Medulla oblongata (tissue), 1 donor: ENCODE results near the gene DFFB.
"Not testable (repeated sequence)": the region's sequence is repeated elsewhere in the genome, so short reads cannot be mapped to it uniquely, and the experiment has no call there.

Source experiments
- DNase-seq: peaks from one replicate; pipeline ENCODE4 v3.0.0-alpha.2; 2015; ENCODE audit errors: extremely low spot score

The DFFB gene

GRCh38 chr1:3856923-3857790 lies at the start of gene DFFB, which contains the start of gene CEP104:
Gene DFFB (plus strand): TSS chr1:3857476. CDS start chr1:3857604, 128 bp downstream.
Gene CEP104 (minus strand): TSS chr1:3857211. CDS start chr1:3852407, 4,804 bp downstream.
- DNase-seq: peak; percentile 91

GRCh38 chr1:3807769-3808168 lies 49.5 kb upstream of the DFFB start:
- no peak for DNase-seq

- no peak for DNase-seq
Observed at GRCh38 chr1:3809680-3810079, 47.6 kb upstream of the DFFB start.

- not testable (repeated sequence) for DNase-seq
Observed at GRCh38 chr1:3810149-3810761, 47.0 kb upstream of the DFFB start.

GRCh38 chr1:3811595-3811911 lies 45.7 kb upstream of the DFFB start:
- no peak for DNase-seq

GRCh38 chr1:3814065-3814464 lies 43.2 kb upstream of the DFFB start:
- no peak for DNase-seq

- no peak for DNase-seq
Observed at GRCh38 chr1:3814771-3815561, 42.3 kb upstream of the DFFB start.

GRCh38 chr1:3816331-3817137 lies 40.7 kb upstream of the DFFB start:
- DNase-seq: no peak

- no peak for DNase-seq
Observed at GRCh38 chr1:3817138-3817740, 40.0 kb upstream of the DFFB start.

GRCh38 chr1:3817821-3818597 lies 39.3 kb upstream of the DFFB start:
- no peak for DNase-seq

- DNase-seq: no peak
Observed at GRCh38 chr1:3819771-3820200, 37.5 kb upstream of the DFFB start.

GRCh38 chr1:3820316-3820715 lies 37.0 kb upstream of the DFFB start:
- DNase-seq: no peak

GRCh38 chr1:3821004-3821403 lies 36.3 kb upstream of the DFFB start:
- peak; percentile 42 for DNase-seq

GRCh38 chr1:3821447-3821846 lies 35.8 kb upstream of the DFFB start:
- DNase-seq: no peak

- DNase-seq: no peak
Observed at GRCh38 chr1:3821908-3822307, 35.4 kb upstream of the DFFB start.

GRCh38 chr1:3822421-3822820 lies 34.9 kb upstream of the DFFB start:
- no peak for DNase-seq

GRCh38 chr1:3824650-3825049 lies 32.6 kb upstream of the DFFB start:
- DNase-seq: no peak

- DNase-seq: no peak
Observed at GRCh38 chr1:3825356-3825755, 31.9 kb upstream of the DFFB start.

GRCh38 chr1:3827813-3828307 lies 29.4 kb upstream of the DFFB start:
- DNase-seq: peak; percentile 62

GRCh38 chr1:3828391-3828790 lies 28.9 kb upstream of the DFFB start:
- no peak for DNase-seq
